WTC11 (cell line): ENCODE data around the gene FSTL4.

ENCODE experiments used
- ATF2 ChIP-seq: sonication (generic); formaldehyde crosslinking; IDR thresholded peaks from 2 replicates; pipeline ENCODE4 v1.8.1; 2022; ENCODE audit warnings: low read depth, missing genetic modification reagents, borderline replicate concordance
- MAX ChIP-seq: sonication (generic); formaldehyde crosslinking; IDR thresholded peaks from 2 replicates; pipeline ENCODE4 v1.8.0; 2022; ENCODE audit warnings: mild to moderate bottlenecking, missing genetic modification reagents
- NFYB ChIP-seq: sonication (generic); formaldehyde crosslinking; conservative IDR thresholded peaks from 2 replicates; pipeline ENCODE4 v1.8.0; 2022; ENCODE audit warnings: low read depth, missing genetic modification reagents
- STAT6 ChIP-seq: sonication (generic); formaldehyde crosslinking; conservative IDR thresholded peaks from 2 replicates; pipeline ENCODE4 v1.8.1; 2023; ENCODE audit warnings: mild to moderate bottlenecking, low read depth, missing genetic modification reagents, moderate library complexity
- TF ChIP-seq, protein P1 (sequence below): fragments of 200-600 bp; IDR thresholded peaks from 2 replicates; pipeline ENCODE4 v1.8.0; 2022; ENCODE audit warnings: antibody characterized with exemption
- TF ChIP-seq, protein P2 (sequence below): sonication (generic); formaldehyde crosslinking; IDR thresholded peaks from 2 replicates; pipeline ENCODE4 v1.8.1; 2023; ENCODE audit warnings: mild to moderate bottlenecking, missing genetic modification reagents, moderate library complexity

DNA sequence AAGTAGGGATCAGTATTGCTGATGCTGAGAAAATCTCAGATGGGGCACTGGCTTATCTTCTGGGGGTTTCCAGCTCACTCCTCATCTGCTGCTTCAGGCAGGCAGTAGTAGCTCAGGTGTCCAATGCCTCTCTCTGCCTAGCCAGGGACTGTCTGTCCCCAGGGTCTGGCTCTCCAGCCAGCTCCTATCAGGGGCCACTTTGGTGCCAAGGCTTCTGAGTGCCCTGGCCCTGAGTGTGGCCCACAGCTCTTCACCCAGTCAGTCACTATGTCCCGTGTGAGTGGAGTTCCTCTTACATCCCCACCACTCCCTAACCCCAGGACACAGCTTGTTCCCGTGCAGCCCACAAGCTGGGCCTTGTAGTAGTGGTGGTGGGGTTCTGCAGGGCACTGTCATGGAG is 309.0 kb downstream of the FSTL4 start:
- TF ChIP-seq MAX (CRISPR knock-in tag) (no peak), ATF2 (no peak), STAT6 (CRISPR knock-in tag) (no peak), NFYB (CRISPR knock-in tag) (no peak)
- TF ChIP-seq, protein P1, sequence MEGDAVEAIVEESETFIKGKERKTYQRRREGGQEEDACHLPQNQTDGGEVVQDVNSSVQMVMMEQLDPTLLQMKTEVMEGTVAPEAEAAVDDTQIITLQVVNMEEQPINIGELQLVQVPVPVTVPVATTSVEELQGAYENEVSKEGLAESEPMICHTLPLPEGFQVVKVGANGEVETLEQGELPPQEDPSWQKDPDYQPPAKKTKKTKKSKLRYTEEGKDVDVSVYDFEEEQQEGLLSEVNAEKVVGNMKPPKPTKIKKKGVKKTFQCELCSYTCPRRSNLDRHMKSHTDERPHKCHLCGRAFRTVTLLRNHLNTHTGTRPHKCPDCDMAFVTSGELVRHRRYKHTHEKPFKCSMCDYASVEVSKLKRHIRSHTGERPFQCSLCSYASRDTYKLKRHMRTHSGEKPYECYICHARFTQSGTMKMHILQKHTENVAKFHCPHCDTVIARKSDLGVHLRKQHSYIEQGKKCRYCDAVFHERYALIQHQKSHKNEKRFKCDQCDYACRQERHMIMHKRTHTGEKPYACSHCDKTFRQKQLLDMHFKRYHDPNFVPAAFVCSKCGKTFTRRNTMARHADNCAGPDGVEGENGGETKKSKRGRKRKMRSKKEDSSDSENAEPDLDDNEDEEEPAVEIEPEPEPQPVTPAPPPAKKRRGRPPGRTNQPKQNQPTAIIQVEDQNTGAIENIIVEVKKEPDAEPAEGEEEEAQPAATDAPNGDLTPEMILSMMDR: no peak
- TF ChIP-seq, protein P2, sequence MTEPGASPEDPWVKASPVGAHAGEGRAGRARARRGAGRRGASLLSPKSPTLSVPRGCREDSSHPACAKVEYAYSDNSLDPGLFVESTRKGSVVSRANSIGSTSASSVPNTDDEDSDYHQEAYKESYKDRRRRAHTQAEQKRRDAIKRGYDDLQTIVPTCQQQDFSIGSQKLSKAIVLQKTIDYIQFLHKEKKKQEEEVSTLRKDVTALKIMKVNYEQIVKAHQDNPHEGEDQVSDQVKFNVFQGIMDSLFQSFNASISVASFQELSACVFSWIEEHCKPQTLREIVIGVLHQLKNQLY: no peak
